ENCODE measurements around the gene CMYA5.

Gene CMYA5

GRCh38 chr5:79840084-79840990, 150.7 kb downstream of the CMYA5 start:
- DNase-seq, result no peak

- no peak for DNase-seq
Measured at GRCh38 chr5:79841172-79841571, 151.5 kb downstream of the CMYA5 start.

GRCh38 chr5:79842006-79842881, 152.6 kb downstream of the CMYA5 start:
- no peak for DNase-seq

- DNase-seq, result no peak
Measured at GRCh38 chr5:79842991-79843390, 153.4 kb downstream of the CMYA5 start.

- no peak for DNase-seq
Measured at GRCh38 chr5:79843450-79844388, 154.1 kb downstream of the CMYA5 start.

- DNase-seq, result no peak
Measured at GRCh38 chr5:79844571-79844970, 154.9 kb downstream of the CMYA5 start.

- peak; percentile 11 to 29 for DNase-seq
Measured at GRCh38 chr5:79845448-79846197, 156.0 kb downstream of the CMYA5 start.

GRCh38 chr5:79846198-79846521, 156.5 kb downstream of the CMYA5 start:
- DNase-seq, result no peak

- DNase-seq, result no peak
Measured at GRCh38 chr5:79847561-79847960, 157.9 kb downstream of the CMYA5 start.

GRCh38 chr5:79849061-79849460, 159.4 kb downstream of the CMYA5 start:
- DNase-seq, result no peak

Data from activated CD4-positive, alpha-beta T cell treated with anti-CD3 and anti-CD28 coated beads, Interleukin-2, amount 50 U/mL, for 48 hours (primary cell).